ENCODE data around the gene PSMB5. TPM values are rescaled to one million over a fixed set of nuclear protein-coding genes. Genes with fewer than 3 reads are reported as not detected.
A peak's percentile ranks its signal among the peaks of the same experiment; 100 is the strongest.

The PSMB5 gene
- total RNA-seq, 4 donors from 2014 or later = 8.6 to 85.1 (median 42.5) TPM

- intact Hi-C loops (cut with DNase I; ENCODE audit: low total_unique reads) (no loop called here), in situ Hi-C loops (cut with MboI; ENCODE audit: low pct_ligation_motif_present in 1 of 4, low pct_unique_long_range_greater_than_20kb in 1 of 4, low sequenced_read_pairs in 3 of 4) (loop anchor here in 2 of 4 donors (10.0 kb wide), 2 partner anchors 83 to 93 kb away; partner anchors contain the start of gene AJUBA (in 1 of the 2))
- Histone ChIP-seq H3K4me1 (peaks cover 10 to 44% (median 28%) of the 10 kb centered on the region in 4 donors), H3K36me3 (peaks cover 0 to 54% (median 19%) of the 10 kb centered on the region in 4 donors), H3K27me3 (no peaks in the 10 kb centered on the region), H3K4me3 (no peak overlapping the region), H3K27ac (peak overlapping the region in 1 of 4 donors; percentile 39), H3K9me3 (no peaks in the 10 kb centered on the region)
- 83% methylated on average over 14 of the region's 14 CpGs; no CpG with 5 or more reads in 1 of the 2 donors for WGBS, 2 donors (ENCODE audit: low coverage in 1 of 2)
- no peak for DNase-seq
- TF ChIP-seq CTCF (IDR thresholded peaks at IDR 0.05) (no peak), POLR2A (IDR thresholded peaks at IDR 0.05) (no peak), EP300 (IDR thresholded peaks at IDR 0.05; ENCODE audit: low read depth) (no peak)
Observed at GRCh38 chr14:23067847-23068788, 33.4 kb upstream of the PSMB5 start.

- Histone ChIP-seq H3K27ac (no peak overlapping the region), H3K9me3 (no peaks in the 10 kb centered on the region), H3K36me3 (peaks cover 0 to 58% (median 23%) of the 10 kb centered on the region in 4 donors), H3K4me3 (no peak overlapping the region), H3K4me1 (peaks cover 6 to 38% (median 19%) of the 10 kb centered on the region in 4 donors), H3K27me3 (no peaks in the 10 kb centered on the region)
- in situ Hi-C loops (cut with MboI; ENCODE audit: low pct_ligation_motif_present in 1 of 4, low pct_unique_long_range_greater_than_20kb in 1 of 4, low sequenced_read_pairs in 3 of 4) = loop anchor here in 2 of 4 donors (10.0 kb wide), 2 partner anchors 82 to 92 kb away; partner anchors contain the start of gene AJUBA (in 1 of the 2)
- 81 to 91% methylated on average over 17 to 23 of the region's 23 CpGs for WGBS, 2 donors (ENCODE audit: low coverage in 1 of 2)
- DNase-seq = no peak
- intact Hi-C loops (cut with DNase I; ENCODE audit: low total_unique reads) = no loop called here
- TF ChIP-seq CTCF (IDR thresholded peaks at IDR 0.05) (no peak), POLR2AphosphoS5 (IDR thresholded peaks at IDR 0.05) (peak in 1 of 3 donors; percentile 14)
Observed at GRCh38 chr14:23066855-23067744, 32.4 kb upstream of the PSMB5 start.

- H3K4me3 ChIP-seq = no peak overlapping the region
- no peak overlapping the region for H3K27ac ChIP-seq
- H3K36me3 ChIP-seq = peaks cover 0 to 62% (median 25%) of the 10 kb centered on the region in 4 donors
- H3K27me3 ChIP-seq = no peaks in the 10 kb centered on the region
- no peak for TF ChIP-seq POLR2A (IDR thresholded peaks at IDR 0.05)
- TF ChIP-seq POLR2AphosphoS5 (IDR thresholded peaks at IDR 0.05) = no peak
- TF ChIP-seq EP300 (IDR thresholded peaks at IDR 0.05; ENCODE audit: low read depth) = no peak
- TF ChIP-seq CTCF (IDR thresholded peaks at IDR 0.05) = no peak
- no peak for DNase-seq
- H3K4me1 ChIP-seq = peaks cover 0 to 33% (median 13%) of the 10 kb centered on the region in 4 donors
- WGBS, 2 donors (ENCODE audit: low coverage in 1 of 2) = 89 to 93% methylated on average over 2 to 3 of the region's 3 CpGs
- in situ Hi-C loops (cut with MboI; ENCODE audit: low pct_ligation_motif_present in 1 of 4, low pct_unique_long_range_greater_than_20kb in 1 of 4, low sequenced_read_pairs in 3 of 4) (loop anchor here in 2 of 4 donors (10.0 kb wide), 2 partner anchors 82 to 92 kb away; partner anchors contain the start of gene AJUBA (in 1 of the 2)), intact Hi-C loops (cut with DNase I; ENCODE audit: low total_unique reads) (no loop called here)
- no peaks in the 10 kb centered on the region for H3K9me3 ChIP-seq
Observed at GRCh38 chr14:23066368-23066767, 31.7 kb upstream of the PSMB5 start.
